Adipocyte (in vitro differentiated cells): ENCODE data around the gene ACOT2.

Experiments used
- DNase-seq: peaks from one replicate; pipeline ENCODE4 v3.0.0-alpha.2; 2015; ENCODE audit warnings: low read depth
- H3K27me3 ChIP-seq: replicated peaks from 2 replicates; pipeline ENCODE4 v1.7.0; 2013; ENCODE audit warnings: mild to moderate bottlenecking, low read length, moderate library complexity; ENCODE audit not compliant: control insufficient read depth, insufficient read depth
- H3K36me3 ChIP-seq: 2 replicates; pipeline ENCODE4 v1.7.0; 2013; ENCODE audit warnings: low read length, mild to moderate bottlenecking, moderate library complexity; ENCODE audit not compliant: control insufficient read depth, insufficient read depth, severe bottlenecking
- H3K4me1 ChIP-seq: 2 replicates; pipeline ENCODE4 v1.7.0; 2013; ENCODE audit warnings: mild to moderate bottlenecking, low read length, moderate library complexity; ENCODE audit not compliant: control insufficient read depth, insufficient read depth
- H3K4me3 ChIP-seq: 2 replicates; pipeline ENCODE4 v1.7.0; 2013; ENCODE audit warnings: mild to moderate bottlenecking, low read length, moderate library complexity
- H3K9ac ChIP-seq: 2 replicates; pipeline ENCODE4 v1.7.0; 2013; ENCODE audit warnings: mild to moderate bottlenecking, low read length, moderate library complexity
- H3K9me3 ChIP-seq: 2 replicates; pipeline ENCODE4 v1.7.0; 2013; ENCODE audit warnings: mild to moderate bottlenecking, low read length, moderate library complexity; ENCODE audit not compliant: control insufficient read depth

ACOT2 gene

DNA sequence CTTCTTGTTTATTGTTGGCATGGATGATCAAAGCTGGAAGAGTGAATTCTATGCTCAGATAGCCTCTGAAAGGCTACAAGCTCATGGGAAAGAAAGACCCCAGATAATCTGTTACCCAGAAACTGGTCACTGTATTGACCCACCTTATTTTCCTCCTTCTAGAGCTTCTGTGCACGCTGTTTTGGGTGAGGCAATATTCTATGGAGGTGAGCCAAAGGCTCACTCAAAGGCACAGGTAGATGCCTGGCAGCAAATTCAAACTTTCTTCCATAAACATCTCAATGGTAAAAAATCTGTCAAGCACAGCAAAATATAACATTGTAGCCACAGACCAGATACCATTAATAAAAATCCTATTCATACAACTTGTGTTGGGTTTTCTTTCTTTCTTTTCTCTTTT lies 50.5 kb downstream of the ACOT2 start:
- Histone ChIP-seq H3K27me3 (no peaks in the 10 kb centered on the region), H3K4me3 (no peak overlapping the region), H3K36me3 (no peaks in the 10 kb centered on the region), H3K9me3 (no peaks in the 10 kb centered on the region), H3K9ac (no peak overlapping the region), H3K4me1 (peaks cover 6% of the 10 kb centered on the region)
- no peak for DNase-seq

DNA sequence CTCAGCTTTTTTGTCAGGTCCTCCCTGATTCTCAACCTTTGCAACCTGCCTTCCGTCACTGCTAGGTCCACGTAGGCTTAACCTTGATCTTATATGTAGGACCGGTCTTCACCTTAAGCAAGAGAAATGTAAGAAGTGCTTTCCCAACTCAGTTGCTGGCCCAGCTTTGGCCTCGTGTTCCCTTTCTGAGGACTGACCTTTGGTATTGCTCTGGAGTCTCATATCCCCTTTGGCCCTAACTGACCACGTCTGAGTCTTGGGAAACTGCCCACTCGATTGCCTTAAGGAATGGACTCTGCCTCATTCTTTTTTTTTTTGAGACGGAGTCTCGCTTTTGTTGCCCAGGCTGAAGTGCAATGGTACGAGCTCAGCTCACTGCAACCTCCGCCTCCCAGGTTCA lies 51.3 kb downstream of the ACOT2 start:
- Histone ChIP-seq H3K36me3 (no peaks in the 10 kb centered on the region), H3K4me3 (no peak overlapping the region), H3K27me3 (no peaks in the 10 kb centered on the region), H3K9ac (no peak overlapping the region), H3K4me1 (peaks cover 6% of the 10 kb centered on the region), H3K9me3 (no peaks in the 10 kb centered on the region)
- no peak for DNase-seq

DNA sequence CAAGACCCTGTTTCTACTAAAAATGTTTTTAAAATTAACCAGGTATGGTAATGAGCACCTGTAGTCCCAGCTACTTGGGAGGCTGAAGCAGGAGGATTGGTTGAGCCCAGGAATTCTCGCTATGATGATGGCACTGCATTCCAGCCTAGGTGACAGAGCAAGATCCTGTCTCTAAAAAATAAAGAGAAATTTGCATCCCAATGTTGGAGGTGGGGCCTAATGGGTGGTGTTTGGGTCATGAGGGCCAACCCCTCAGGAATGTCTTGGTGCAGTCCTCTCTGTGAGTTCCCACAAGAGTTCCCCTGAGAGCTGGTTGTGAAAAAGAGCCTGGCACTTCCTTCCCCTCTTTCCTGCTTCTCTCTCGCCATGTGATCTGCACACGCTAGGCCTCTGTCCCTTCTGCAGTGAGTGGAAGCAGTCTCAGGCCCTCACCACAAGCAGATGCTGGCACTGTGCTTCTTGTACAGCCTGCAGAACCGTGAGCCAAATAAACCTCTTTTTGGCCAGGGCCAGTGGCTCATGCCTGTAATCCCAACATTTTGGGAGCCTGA lies 54.6 kb downstream of the ACOT2 start:
- no peaks in the 10 kb centered on the region for H3K9me3 ChIP-seq
- H3K27me3 ChIP-seq, result no peaks in the 10 kb centered on the region

More for the DNA sequence above, 54.6 kb downstream of the ACOT2 start:
- Histone ChIP-seq H3K4me1 (peaks cover 6% of the 10 kb centered on the region), H3K4me3 (no peak overlapping the region), H3K36me3 (no peaks in the 10 kb centered on the region), H3K9ac (no peak overlapping the region)
- no peak for DNase-seq
